Stimulated activated CD4-positive, alpha-beta T cell treated with anti-CD3 and anti-CD28 coated beads, Interleukin-4, amount 100 ng/mL, for 1 hour (primary cell): ENCODE measurements around the gene NELL1.
"Not testable (repeated sequence)": the region's sequence is repeated elsewhere in the genome, so short reads cannot be mapped to it uniquely, and the experiment has no call there.

Experiments
- DNase-seq: peaks from one replicate; pipeline ENCODE4 v3.0.0-alpha.2; 2020

NELL1 gene

GRCh38 chr11:20771681-20772080, 102.3 kb downstream of the NELL1 start:
- DNase-seq, result no peak

- no peak for DNase-seq
Observed at GRCh38 chr11:20775331-20775730, 105.9 kb downstream of the NELL1 start.

- no peak for DNase-seq
Observed at GRCh38 chr11:20782775-20783174, 113.4 kb downstream of the NELL1 start.

DNA sequence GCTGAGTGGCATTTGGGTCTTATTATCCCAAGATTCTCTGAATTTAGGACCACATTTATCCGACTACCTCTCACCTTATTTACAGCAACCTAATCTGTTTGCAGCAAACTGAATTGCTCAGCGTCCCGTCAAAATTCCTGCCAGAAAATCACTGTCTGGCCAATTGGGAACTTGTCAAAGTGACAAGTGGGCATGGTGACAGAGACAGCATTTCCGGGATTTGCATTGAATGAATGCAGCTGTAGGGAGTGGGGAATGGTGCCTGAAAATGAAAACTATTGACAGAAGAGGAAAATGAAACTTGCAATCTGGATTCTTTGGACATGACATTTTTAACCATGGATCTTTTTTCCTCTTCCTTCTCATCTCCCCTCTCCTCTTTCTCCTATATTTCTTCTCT, 113.8 kb downstream of the NELL1 start:
- DNase-seq, result no peak

DNA sequence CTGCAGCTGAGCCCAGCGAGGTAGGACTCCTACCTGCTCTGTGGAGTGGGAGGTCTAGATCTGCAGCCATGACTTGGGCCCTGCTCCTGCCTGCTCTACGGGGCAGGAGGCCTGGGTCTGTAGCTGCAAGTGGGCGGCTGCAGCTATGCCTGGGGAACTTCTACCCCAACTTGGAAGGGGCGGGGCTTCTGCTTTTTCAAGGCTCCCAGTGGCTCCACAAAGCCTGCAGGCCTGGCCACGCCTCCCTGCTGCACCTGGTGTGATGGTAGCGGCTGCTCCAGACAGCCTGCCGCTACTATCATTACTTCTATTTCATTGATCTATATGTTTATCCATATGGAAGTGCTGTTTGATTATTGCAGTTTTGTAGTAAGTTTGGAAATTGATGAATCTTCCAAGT, 121.2 kb downstream of the NELL1 start:
- DNase-seq, result no peak

- no peak for DNase-seq
Observed at GRCh38 chr11:20795005-20795404, 125.6 kb downstream of the NELL1 start.

GRCh38 chr11:20808328-20808727, 138.9 kb downstream of the NELL1 start:
- DNase-seq, result no peak

- no peak for DNase-seq
Observed at GRCh38 chr11:20821046-20821445, 151.7 kb downstream of the NELL1 start.

GRCh38 chr11:20821470-20821869, 152.1 kb downstream of the NELL1 start:
- no peak for DNase-seq

DNA sequence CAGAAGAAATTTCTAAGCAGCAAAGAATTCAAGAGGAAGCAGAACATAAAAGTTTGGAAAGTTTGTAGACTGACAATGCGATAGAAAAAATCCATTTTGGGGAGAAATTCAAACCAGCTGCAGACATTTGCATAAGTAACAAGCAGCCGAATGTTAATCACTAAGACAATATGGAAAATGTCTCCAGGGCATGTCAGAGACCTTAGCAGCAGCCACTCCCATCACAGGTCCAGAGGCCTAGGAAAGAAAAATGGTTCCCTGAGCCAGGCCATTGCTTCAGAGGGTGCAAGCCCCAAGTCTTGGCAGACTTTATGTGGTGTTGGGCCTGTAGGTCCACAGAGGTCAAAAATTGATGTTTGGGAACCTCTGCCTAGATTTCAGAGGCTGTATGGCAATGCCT, 155.4 kb downstream of the NELL1 start:
- DNase-seq, result no peak

- DNase-seq, result no peak
Observed at GRCh38 chr11:20835561-20835960, 166.2 kb downstream of the NELL1 start.

GRCh38 chr11:20839231-20839630, 169.8 kb downstream of the NELL1 start:
- DNase-seq, result no peak

DNA sequence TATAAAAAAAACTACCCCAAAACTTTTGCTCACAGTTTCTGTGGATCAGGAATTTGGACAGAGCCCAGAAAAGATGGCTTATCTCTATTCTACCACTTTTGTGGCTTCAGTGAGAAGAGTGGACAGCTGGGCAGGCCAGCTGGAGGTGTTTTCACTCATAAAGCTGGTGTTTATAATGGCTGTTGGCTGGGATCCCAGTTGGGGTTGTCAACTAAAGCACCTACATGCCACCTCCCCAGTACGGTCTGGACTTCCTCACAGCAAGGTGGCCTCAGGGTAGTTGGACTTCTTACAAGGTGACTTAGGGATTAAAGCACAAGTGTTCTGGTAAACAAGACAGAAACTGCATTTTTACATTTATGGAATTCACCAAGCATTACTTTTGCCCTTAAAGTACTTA, 171.0 kb downstream of the NELL1 start:
- DNase-seq, result no peak

GRCh38 chr11:20844216-20844615, 174.8 kb downstream of the NELL1 start:
- no peak for DNase-seq

GRCh38 chr11:20844630-20845029, 175.2 kb downstream of the NELL1 start:
- DNase-seq, result no peak

DNA sequence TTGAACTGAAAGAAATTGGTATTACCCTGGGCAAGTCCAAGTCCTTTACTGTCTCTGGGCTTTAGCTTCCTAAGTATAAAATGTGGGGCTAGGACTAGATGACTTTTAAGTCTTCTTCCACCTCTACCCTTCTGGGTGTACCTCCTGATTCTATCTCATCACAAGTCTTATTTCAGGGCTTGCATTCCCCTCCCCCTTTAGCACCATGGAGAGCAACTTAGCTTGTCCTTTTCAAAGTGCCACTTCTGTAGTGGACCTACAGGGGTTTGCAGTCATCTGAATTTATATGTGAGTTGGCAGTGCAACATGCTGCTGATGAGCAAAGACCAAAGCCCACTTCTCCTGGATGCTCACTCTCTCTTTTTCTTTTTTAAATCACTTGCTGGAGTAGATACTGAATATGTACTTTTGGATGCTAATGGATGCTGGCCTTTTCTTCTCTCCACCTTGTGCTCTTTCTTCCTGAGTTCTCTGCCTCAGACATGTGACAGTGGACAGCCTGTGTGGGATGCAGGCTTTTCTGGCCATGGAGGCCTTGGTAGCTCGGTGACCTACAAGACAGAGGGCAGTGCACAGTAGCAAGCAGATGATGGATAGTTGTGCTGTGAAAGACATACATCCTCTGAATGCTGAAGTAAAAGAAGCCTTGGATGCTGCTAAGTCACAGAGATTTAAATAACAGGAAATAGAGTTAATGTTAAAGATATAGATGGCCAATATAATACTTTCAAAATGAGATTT, 185.0 kb downstream of the NELL1 start:
- DNase-seq, result no peak

GRCh38 chr11:20861322-20861721, 191.9 kb downstream of the NELL1 start:
- no peak for DNase-seq

- not testable (repeated sequence) for DNase-seq
Observed at GRCh38 chr11:20862263-20862662, 192.9 kb downstream of the NELL1 start.

GRCh38 chr11:20864628-20865027, 195.2 kb downstream of the NELL1 start:
- no peak for DNase-seq

GRCh38 chr11:20865161-20865560, 195.8 kb downstream of the NELL1 start:
- no peak for DNase-seq

- no peak for DNase-seq
Observed at GRCh38 chr11:20869123-20869522, 199.7 kb downstream of the NELL1 start.

GRCh38 chr11:20873054-20873453, 203.7 kb downstream of the NELL1 start:
- no peak for DNase-seq

GRCh38 chr11:20874358-20874757, 205.0 kb downstream of the NELL1 start:
- DNase-seq, result no peak

- DNase-seq, result no peak
Observed at GRCh38 chr11:20875889-20876288, 206.5 kb downstream of the NELL1 start.

GRCh38 chr11:20876738-20877137, 207.4 kb downstream of the NELL1 start:
- DNase-seq, result no peak
